ENCODE data around the gene EPHB4. TPM values are rescaled to one million over a fixed set of nuclear protein-coding genes. Genes with fewer than 3 reads are reported as not detected.

The EPHB4 gene
- total and polyA plus RNA-seq, 2 experiments from 2014 or later = 23.3 to 164 TPM

DNA sequence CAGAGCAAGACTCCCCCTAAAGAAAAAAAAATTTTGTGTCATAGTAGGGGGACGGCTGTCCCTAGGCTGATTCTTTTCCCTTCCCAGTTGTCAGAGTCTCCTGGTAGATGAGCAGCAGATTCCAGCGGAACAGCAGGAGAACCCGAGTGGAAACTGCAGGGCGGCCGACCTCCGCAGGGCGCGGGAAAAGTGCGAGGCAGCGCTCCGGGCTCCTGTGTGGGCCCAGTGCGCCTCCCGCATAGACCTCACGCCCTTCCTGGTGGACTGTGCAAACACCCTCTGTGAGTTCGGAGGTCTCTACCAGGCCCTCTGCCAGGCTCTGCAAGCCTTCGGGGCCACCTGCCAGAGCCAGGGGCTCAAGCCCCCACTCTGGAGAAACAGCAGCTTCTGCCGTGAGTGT lies 48.0 kb downstream of the EPHB4 start (continued):
- TF ChIP-seq, protein P1, sequence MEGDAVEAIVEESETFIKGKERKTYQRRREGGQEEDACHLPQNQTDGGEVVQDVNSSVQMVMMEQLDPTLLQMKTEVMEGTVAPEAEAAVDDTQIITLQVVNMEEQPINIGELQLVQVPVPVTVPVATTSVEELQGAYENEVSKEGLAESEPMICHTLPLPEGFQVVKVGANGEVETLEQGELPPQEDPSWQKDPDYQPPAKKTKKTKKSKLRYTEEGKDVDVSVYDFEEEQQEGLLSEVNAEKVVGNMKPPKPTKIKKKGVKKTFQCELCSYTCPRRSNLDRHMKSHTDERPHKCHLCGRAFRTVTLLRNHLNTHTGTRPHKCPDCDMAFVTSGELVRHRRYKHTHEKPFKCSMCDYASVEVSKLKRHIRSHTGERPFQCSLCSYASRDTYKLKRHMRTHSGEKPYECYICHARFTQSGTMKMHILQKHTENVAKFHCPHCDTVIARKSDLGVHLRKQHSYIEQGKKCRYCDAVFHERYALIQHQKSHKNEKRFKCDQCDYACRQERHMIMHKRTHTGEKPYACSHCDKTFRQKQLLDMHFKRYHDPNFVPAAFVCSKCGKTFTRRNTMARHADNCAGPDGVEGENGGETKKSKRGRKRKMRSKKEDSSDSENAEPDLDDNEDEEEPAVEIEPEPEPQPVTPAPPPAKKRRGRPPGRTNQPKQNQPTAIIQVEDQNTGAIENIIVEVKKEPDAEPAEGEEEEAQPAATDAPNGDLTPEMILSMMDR (conservative IDR thresholded peaks at IDR 0.05; ENCODE audit: low read depth in 2 of 2) = no peak
- TF ChIP-seq STAT1 (IDR thresholded peaks at IDR 0.05; ENCODE audit: unreplicated experiment) (no peak), ZNF331 (CRISPR knock-in tag; IDR thresholded peaks at IDR 0.05; ENCODE audit: low read depth) (no peak), ZNF114 (CRISPR knock-in tag; IDR thresholded peaks at IDR 0.05) (no peak), EZH2 (IDR thresholded peaks at IDR 0.05; ENCODE audit: low read depth, unreplicated experiment) (no peak), POLR2AphosphoS5 (IDR thresholded peaks at IDR 0.05; ENCODE audit: low read depth) (no peak), EZH2phosphoT487 (IDR thresholded peaks at IDR 0.05; ENCODE audit: unreplicated experiment) (no peak)

DNA sequence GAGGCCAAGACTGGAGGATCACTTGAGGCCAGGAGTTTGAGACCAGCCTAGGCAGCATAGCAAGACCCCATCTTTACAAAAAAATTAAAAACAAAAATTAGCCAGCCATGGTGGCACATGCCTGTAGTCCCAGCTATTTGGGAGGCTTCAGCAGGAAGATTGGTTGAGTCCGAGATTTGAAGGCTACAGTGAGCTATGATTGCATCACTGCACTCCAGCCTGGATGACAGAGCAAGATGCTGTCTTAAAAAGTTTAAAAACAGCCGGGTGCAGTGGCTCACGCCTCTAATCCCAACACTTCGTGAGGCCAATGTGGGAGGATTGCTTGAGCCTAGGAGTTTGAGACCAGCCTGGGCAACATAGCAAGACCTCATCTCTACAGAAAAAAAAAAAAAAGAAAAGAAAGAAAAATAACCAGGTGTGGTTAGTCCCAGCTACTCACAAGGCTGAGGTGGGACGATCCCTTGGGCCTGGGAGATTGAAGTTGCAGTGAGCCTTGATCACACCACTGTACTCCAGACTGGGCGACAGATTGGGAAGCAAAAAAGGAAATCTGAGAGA lies 49.2 kb downstream of the EPHB4 start:
- no peak overlapping the region for H3K27ac Mint-ChIP-seq
- no peak for ATAC-seq
- no peaks in the 10 kb centered on the region for H3K9me2 ChIP-seq (ENCODE audit: insufficient read depth)
- no peak for TF ChIP-seq STAT1 (IDR thresholded peaks at IDR 0.05; ENCODE audit: unreplicated experiment)
- TF ChIP-seq CREB1 (CRISPR knock-in tag; IDR thresholded peaks at IDR 0.05; ENCODE audit: low read depth) = no peak
- no peak for TF ChIP-seq ZNF331 (CRISPR knock-in tag; IDR thresholded peaks at IDR 0.05; ENCODE audit: low read depth)
- no peak for TF ChIP-seq EZH2phosphoT487 (IDR thresholded peaks at IDR 0.05; ENCODE audit: unreplicated experiment)
- TF ChIP-seq POLR2AphosphoS5 (IDR thresholded peaks at IDR 0.05; ENCODE audit: low read depth) = no peak
- TF ChIP-seq, protein P2, sequence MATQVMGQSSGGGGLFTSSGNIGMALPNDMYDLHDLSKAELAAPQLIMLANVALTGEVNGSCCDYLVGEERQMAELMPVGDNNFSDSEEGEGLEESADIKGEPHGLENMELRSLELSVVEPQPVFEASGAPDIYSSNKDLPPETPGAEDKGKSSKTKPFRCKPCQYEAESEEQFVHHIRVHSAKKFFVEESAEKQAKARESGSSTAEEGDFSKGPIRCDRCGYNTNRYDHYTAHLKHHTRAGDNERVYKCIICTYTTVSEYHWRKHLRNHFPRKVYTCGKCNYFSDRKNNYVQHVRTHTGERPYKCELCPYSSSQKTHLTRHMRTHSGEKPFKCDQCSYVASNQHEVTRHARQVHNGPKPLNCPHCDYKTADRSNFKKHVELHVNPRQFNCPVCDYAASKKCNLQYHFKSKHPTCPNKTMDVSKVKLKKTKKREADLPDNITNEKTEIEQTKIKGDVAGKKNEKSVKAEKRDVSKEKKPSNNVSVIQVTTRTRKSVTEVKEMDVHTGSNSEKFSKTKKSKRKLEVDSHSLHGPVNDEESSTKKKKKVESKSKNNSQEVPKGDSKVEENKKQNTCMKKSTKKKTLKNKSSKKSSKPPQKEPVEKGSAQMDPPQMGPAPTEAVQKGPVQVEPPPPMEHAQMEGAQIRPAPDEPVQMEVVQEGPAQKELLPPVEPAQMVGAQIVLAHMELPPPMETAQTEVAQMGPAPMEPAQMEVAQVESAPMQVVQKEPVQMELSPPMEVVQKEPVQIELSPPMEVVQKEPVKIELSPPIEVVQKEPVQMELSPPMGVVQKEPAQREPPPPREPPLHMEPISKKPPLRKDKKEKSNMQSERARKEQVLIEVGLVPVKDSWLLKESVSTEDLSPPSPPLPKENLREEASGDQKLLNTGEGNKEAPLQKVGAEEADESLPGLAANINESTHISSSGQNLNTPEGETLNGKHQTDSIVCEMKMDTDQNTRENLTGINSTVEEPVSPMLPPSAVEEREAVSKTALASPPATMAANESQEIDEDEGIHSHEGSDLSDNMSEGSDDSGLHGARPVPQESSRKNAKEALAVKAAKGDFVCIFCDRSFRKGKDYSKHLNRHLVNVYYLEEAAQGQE (IDR thresholded peaks at IDR 0.05; ENCODE audit: unreplicated experiment) = no peak
- TF ChIP-seq, protein P3, sequence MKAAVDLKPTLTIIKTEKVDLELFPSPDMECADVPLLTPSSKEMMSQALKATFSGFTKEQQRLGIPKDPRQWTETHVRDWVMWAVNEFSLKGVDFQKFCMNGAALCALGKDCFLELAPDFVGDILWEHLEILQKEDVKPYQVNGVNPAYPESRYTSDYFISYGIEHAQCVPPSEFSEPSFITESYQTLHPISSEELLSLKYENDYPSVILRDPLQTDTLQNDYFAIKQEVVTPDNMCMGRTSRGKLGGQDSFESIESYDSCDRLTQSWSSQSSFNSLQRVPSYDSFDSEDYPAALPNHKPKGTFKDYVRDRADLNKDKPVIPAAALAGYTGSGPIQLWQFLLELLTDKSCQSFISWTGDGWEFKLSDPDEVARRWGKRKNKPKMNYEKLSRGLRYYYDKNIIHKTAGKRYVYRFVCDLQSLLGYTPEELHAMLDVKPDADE (IDR thresholded peaks at IDR 0.05) = no peak
- TF ChIP-seq, protein P4, sequence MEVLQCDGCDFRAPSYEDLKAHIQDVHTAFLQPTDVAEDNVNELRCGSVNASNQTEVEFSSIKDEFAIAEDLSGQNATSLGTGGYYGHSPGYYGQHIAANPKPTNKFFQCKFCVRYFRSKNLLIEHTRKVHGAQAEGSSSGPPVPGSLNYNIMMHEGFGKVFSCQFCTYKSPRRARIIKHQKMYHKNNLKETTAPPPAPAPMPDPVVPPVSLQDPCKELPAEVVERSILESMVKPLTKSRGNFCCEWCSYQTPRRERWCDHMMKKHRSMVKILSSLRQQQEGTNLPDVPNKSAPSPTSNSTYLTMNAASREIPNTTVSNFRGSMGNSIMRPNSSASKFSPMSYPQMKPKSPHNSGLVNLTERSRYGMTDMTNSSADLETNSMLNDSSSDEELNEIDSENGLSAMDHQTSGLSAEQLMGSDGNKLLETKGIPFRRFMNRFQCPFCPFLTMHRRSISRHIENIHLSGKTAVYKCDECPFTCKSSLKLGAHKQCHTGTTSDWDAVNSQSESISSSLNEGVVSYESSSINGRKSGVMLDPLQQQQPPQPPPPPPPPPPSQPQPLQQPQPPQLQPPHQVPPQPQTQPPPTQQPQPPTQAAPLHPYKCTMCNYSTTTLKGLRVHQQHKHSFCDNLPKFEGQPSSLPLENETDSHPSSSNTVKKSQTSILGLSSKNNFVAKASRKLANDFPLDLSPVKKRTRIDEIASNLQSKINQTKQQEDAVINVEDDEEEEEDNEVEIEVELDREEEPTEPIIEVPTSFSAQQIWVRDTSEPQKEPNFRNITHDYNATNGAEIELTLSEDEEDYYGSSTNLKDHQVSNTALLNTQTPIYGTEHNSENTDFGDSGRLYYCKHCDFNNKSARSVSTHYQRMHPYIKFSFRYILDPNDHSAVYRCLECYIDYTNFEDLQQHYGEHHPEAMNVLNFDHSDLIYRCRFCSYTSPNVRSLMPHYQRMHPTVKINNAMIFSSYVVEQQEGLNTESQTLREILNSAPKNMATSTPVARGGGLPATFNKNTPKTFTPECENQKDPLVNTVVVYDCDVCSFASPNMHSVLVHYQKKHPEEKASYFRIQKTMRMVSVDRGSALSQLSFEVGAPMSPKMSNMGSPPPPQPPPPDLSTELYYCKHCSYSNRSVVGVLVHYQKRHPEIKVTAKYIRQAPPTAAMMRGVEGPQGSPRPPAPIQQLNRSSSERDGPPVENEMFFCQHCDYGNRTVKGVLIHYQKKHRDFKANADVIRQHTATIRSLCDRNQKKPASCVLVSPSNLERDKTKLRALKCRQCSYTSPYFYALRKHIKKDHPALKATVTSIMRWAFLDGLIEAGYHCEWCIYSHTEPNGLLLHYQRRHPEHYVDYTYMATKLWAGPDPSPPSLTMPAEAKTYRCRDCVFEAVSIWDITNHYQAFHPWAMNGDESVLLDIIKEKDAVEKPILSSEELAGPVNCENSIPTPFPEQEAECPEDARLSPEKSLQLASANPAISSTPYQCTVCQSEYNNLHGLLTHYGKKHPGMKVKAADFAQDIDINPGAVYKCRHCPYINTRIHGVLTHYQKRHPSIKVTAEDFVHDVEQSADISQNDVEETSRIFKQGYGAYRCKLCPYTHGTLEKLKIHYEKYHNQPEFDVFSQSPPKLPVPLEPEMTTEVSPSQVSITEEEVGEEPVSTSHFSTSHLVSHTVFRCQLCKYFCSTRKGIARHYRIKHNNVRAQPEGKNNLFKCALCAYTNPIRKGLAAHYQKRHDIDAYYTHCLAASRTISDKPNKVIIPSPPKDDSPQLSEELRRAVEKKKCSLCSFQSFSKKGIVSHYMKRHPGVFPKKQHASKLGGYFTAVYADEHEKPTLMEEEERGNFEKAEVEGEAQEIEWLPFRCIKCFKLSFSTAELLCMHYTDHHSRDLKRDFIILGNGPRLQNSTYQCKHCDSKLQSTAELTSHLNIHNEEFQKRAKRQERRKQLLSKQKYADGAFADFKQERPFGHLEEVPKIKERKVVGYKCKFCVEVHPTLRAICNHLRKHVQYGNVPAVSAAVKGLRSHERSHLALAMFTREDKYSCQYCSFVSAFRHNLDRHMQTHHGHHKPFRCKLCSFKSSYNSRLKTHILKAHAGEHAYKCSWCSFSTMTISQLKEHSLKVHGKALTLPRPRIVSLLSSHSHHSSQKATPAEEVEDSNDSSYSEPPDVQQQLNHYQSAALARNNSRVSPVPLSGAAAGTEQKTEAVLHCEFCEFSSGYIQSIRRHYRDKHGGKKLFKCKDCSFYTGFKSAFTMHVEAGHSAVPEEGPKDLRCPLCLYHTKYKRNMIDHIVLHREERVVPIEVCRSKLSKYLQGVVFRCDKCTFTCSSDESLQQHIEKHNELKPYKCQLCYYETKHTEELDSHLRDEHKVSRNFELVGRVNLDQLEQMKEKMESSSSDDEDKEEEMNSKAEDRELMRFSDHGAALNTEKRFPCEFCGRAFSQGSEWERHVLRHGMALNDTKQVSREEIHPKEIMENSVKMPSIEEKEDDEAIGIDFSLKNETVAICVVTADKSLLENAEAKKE (CRISPR knock-in tag; IDR thresholded peaks at IDR 0.05) = no peak
- no peak for TF ChIP-seq EZH2 (IDR thresholded peaks at IDR 0.05; ENCODE audit: low read depth, unreplicated experiment)
- TF ChIP-seq ZNF114 (CRISPR knock-in tag; IDR thresholded peaks at IDR 0.05) = no peak
- TF ChIP-seq JUNB (IDR thresholded peaks at IDR 0.05; ENCODE audit: unreplicated experiment) = no peak

More for the DNA sequence above, 49.2 kb downstream of the EPHB4 start:
- H3K79me2 ChIP-seq (replicated peaks; ENCODE audit: insufficient read depth) = no peaks in the 10 kb centered on the region
- no peaks in the 10 kb centered on the region for H3K27me3 ChIP-seq (ENCODE audit: insufficient read depth)
- Mint-ChIP-seq H3K4me1 (no peaks in the 10 kb centered on the region), H3K4me3 (no peak overlapping the region), H3K27me3 (ENCODE audit: insufficient read depth, low read depth, poor library complexity) (peaks cover 8% of the 10 kb centered on the region), H3K9me3 (no peaks in the 10 kb centered on the region), H3K36me3 (ENCODE audit: low read depth) (no peaks in the 10 kb centered on the region)
- H2AFZ ChIP-seq = no peak overlapping the region
- no peak overlapping the region for H3K27ac ChIP-seq (ENCODE audit: low read depth)
- no peaks in the 10 kb centered on the region for H3K36me3 ChIP-seq (ENCODE audit: insufficient read depth)
- DNase-seq (ENCODE audit: low spot score) = no peak
- H3K4me3 ChIP-seq = no peak overlapping the region
- no peaks in the 10 kb centered on the region for H3K4me1 ChIP-seq (ENCODE audit: insufficient read depth)
- no peak overlapping the region for H3K4me2 ChIP-seq
- H3F3A ChIP-seq (replicated peaks; ENCODE audit: low read depth) = no peaks in the 10 kb centered on the region
- H4K20me1 ChIP-seq (replicated peaks; ENCODE audit: insufficient read depth) = no peaks in the 10 kb centered on the region

All from GM23338 (cell line).